Activated naive CD8-positive, alpha-beta T cell treated with anti-CD3 and anti-CD28 coated beads, Interleukin-2, amount 10 ng/mL, durations not matched to agents 7 days and 5 days (primary cell): Measurements from ENCODE around the gene STIMATE. TPM values are rescaled to one million over a fixed set of nuclear protein-coding genes. Genes with fewer than 3 reads are reported as not detected.

Source experiments
- ATAC-seq: fragments of 150-1000 bp; cut with Tn5 transposase; one replicate; pipeline ENCODE4 v1.10.0; 2021; ENCODE audit warnings: low read depth, moderate library complexity
- POLR2A ChIA-PET: fragments of 350-600 bp; sonication (Branson Sonifier 250); formaldehyde crosslinking; loops from one replicate; lab custom pipeline; 2021; ENCODE audit warnings: antibody characterized with exemption; lab: Charles Lee
- DNase-seq: peaks from one replicate; pipeline ENCODE4 v3.0.0; 2021
- H3K27ac Mint-ChIP-seq: one replicate; pipeline ENCODE4 v1.8.0; 2022; ENCODE audit warnings: mild to moderate bottlenecking, mixed read lengths
- H3K27me3 Mint-ChIP-seq: one replicate; pipeline ENCODE4 v1.8.0; 2022; ENCODE audit warnings: mild to moderate bottlenecking, moderate library complexity, mixed read lengths
- H3K36me3 Mint-ChIP-seq: one replicate; pipeline ENCODE4 v1.8.0; 2021; ENCODE audit warnings: mild to moderate bottlenecking, mixed read lengths
- H3K4me1 Mint-ChIP-seq: one replicate; pipeline ENCODE4 v1.8.0; 2021; ENCODE audit warnings: mixed read lengths
- H3K4me3 Mint-ChIP-seq: one replicate; pipeline ENCODE4 v1.8.0; 2022; ENCODE audit warnings: mild to moderate bottlenecking, moderate library complexity, mixed read lengths
- H3K9me3 Mint-ChIP-seq: one replicate; pipeline ENCODE4 v1.8.0; 2021; ENCODE audit warnings: mixed read lengths
- total RNA-seq, 2 experiments: library from RNA; stranded (reverse); gene quantifications; one replicate each; pipeline ENCODE4 v1.2.3, GENCODE V29; 2021

Gene STIMATE
- total RNA-seq, 2 experiments from 2014 or later = 38.5 to 39.1 TPM

- H3K9me3 Mint-ChIP-seq = no peaks in the 10 kb centered on the region
- POLR2A ChIA-PET = interaction anchor here (0.9 to 1.9 kb wide), 3 partner anchors 19 to 172 kb away, joined by 3 to 5 read pairs (median 4); no protein-coding TSS in a partner anchor
- peak overlapping the region; percentile 27 for H3K27ac Mint-ChIP-seq
- peaks cover 6% of the 10 kb centered on the region for H3K36me3 Mint-ChIP-seq
- DNase-seq (no peak), ATAC-seq (peak; percentile 36)
- H3K4me1 Mint-ChIP-seq = peaks cover 35% of the 10 kb centered on the region
- H3K27me3 Mint-ChIP-seq = no peaks in the 10 kb centered on the region
- H3K4me3 Mint-ChIP-seq = peak overlapping the region; percentile 41
Measured at GRCh38 chr3:52874160-52874701, 23.1 kb downstream of the STIMATE start.

- peaks cover 35% of the 10 kb centered on the region for H3K4me1 Mint-ChIP-seq
- DNase-seq = no peak
- no peak overlapping the region for H3K4me3 Mint-ChIP-seq
- POLR2A ChIA-PET = interaction anchor here (0.9 to 1.9 kb wide), 3 partner anchors 19 to 173 kb away, joined by 3 to 5 read pairs (median 4); no protein-coding TSS in a partner anchor
- peaks cover 5% of the 10 kb centered on the region for H3K36me3 Mint-ChIP-seq
- no peaks in the 10 kb centered on the region for H3K9me3 Mint-ChIP-seq
- no peak for ATAC-seq
- H3K27ac Mint-ChIP-seq = no peak overlapping the region
- no peaks in the 10 kb centered on the region for H3K27me3 Mint-ChIP-seq
Measured at GRCh38 chr3:52873433-52874159, 23.8 kb downstream of the STIMATE start.

GRCh38 chr3:52872245-52872644 lies 25.1 kb downstream of the STIMATE start:
- Mint-ChIP-seq H3K36me3 (peaks cover 11% of the 10 kb centered on the region), H3K27me3 (no peaks in the 10 kb centered on the region), H3K4me1 (peaks cover 35% of the 10 kb centered on the region), H3K9me3 (no peaks in the 10 kb centered on the region), H3K4me3 (no peak overlapping the region), H3K27ac (peak overlapping the region; percentile 2)
- ATAC-seq (no peak), DNase-seq (no peak)
- POLR2A ChIA-PET = no interaction called here

- peaks cover 13% of the 10 kb centered on the region for H3K36me3 Mint-ChIP-seq
- no peak for DNase-seq
- no peak for ATAC-seq
- peaks cover 35% of the 10 kb centered on the region for H3K4me1 Mint-ChIP-seq
- no peaks in the 10 kb centered on the region for H3K27me3 Mint-ChIP-seq
- no peak overlapping the region for H3K4me3 Mint-ChIP-seq
- peak overlapping the region; percentile 9 for H3K27ac Mint-ChIP-seq
- no peaks in the 10 kb centered on the region for H3K9me3 Mint-ChIP-seq
- POLR2A ChIA-PET = no interaction called here
Measured at GRCh38 chr3:52871761-52872160, 25.6 kb downstream of the STIMATE start.

- Mint-ChIP-seq H3K27me3 (no peaks in the 10 kb centered on the region), H3K9me3 (peaks cover 9% of the 10 kb centered on the region), H3K36me3 (peaks cover 23% of the 10 kb centered on the region), H3K4me3 (no peak overlapping the region), H3K4me1 (peaks cover 27% of the 10 kb centered on the region), H3K27ac (no peak overlapping the region)
- no peak for ATAC-seq
- DNase-seq = no peak
- POLR2A ChIA-PET = no interaction called here
Measured at GRCh38 chr3:52870471-52870870, 26.9 kb downstream of the STIMATE start.

- no peak overlapping the region for H3K4me3 Mint-ChIP-seq
Measured at GRCh38 chr3:52866427-52866826, 30.9 kb downstream of the STIMATE start.

GRCh38 chr3:52865994-52866393 lies 31.4 kb downstream of the STIMATE start:
- Mint-ChIP-seq H3K9me3 (peaks cover 20% of the 10 kb centered on the region), H3K27me3 (no peaks in the 10 kb centered on the region), H3K4me1 (peaks cover 3% of the 10 kb centered on the region), H3K27ac (no peak overlapping the region), H3K4me3 (no peak overlapping the region), H3K36me3 (peaks cover 47% of the 10 kb centered on the region)
- POLR2A ChIA-PET = no interaction called here
- ATAC-seq (no peak), DNase-seq (no peak)

More at GRCh38 chr3:52866427-52866826, 30.9 kb downstream of the STIMATE start:
- no peaks in the 10 kb centered on the region for H3K27me3 Mint-ChIP-seq
- POLR2A ChIA-PET = no interaction called here
- H3K36me3 Mint-ChIP-seq = peaks cover 47% of the 10 kb centered on the region
- H3K9me3 Mint-ChIP-seq = peaks cover 20% of the 10 kb centered on the region
- ATAC-seq (no peak), DNase-seq (no peak)
- H3K4me1 Mint-ChIP-seq = peaks cover 3% of the 10 kb centered on the region
- H3K27ac Mint-ChIP-seq = no peak overlapping the region

- POLR2A ChIA-PET = no interaction called here
- Mint-ChIP-seq H3K4me3 (no peak overlapping the region), H3K27ac (no peak overlapping the region), H3K4me1 (no peaks in the 10 kb centered on the region), H3K9me3 (peaks cover 12% of the 10 kb centered on the region), H3K36me3 (peaks cover 26% of the 10 kb centered on the region), H3K27me3 (no peaks in the 10 kb centered on the region)
- DNase-seq (no peak), ATAC-seq (no peak)
Measured at GRCh38 chr3:52860424-52860768, 37.0 kb downstream of the STIMATE start.

GRCh38 chr3:52859686-52860423 lies 37.5 kb downstream of the STIMATE start:
- Mint-ChIP-seq H3K4me1 (no peaks in the 10 kb centered on the region), H3K27ac (no peak overlapping the region), H3K4me3 (no peak overlapping the region), H3K9me3 (peaks cover 9% of the 10 kb centered on the region), H3K36me3 (peaks cover 23% of the 10 kb centered on the region), H3K27me3 (no peaks in the 10 kb centered on the region)
- POLR2A ChIA-PET = no interaction called here
- ATAC-seq (no peak), DNase-seq (no peak)

- POLR2A ChIA-PET = interaction anchor here (1.2 kb wide), 1 partner anchor 39 kb away, joined by 3 read pairs; the partner anchor contains the start of gene STIMATE
- DNase-seq = no peak
- no peak overlapping the region for H3K27ac Mint-ChIP-seq
- H3K4me1 Mint-ChIP-seq = no peaks in the 10 kb centered on the region
- no peaks in the 10 kb centered on the region for H3K9me3 Mint-ChIP-seq
- peaks cover 6% of the 10 kb centered on the region for H3K36me3 Mint-ChIP-seq
- no peak for ATAC-seq
- H3K4me3 Mint-ChIP-seq = no peak overlapping the region
- H3K27me3 Mint-ChIP-seq = no peaks in the 10 kb centered on the region
Measured at GRCh38 chr3:52857864-52858263, 39.5 kb downstream of the STIMATE start.

GRCh38 chr3:52857133-52857532 lies 40.2 kb downstream of the STIMATE start:
- peaks cover 4% of the 10 kb centered on the region for H3K36me3 Mint-ChIP-seq
- H3K27ac Mint-ChIP-seq = no peak overlapping the region
- H3K4me1 Mint-ChIP-seq = no peaks in the 10 kb centered on the region
- H3K27me3 Mint-ChIP-seq = no peaks in the 10 kb centered on the region
- DNase-seq (no peak), ATAC-seq (no peak)
- no peak overlapping the region for H3K4me3 Mint-ChIP-seq
- POLR2A ChIA-PET = no interaction called here
- H3K9me3 Mint-ChIP-seq = no peaks in the 10 kb centered on the region

GRCh38 chr3:52856666-52857065 lies 40.7 kb downstream of the STIMATE start:
- no peak overlapping the region for H3K4me3 Mint-ChIP-seq
- peaks cover 5% of the 10 kb centered on the region for H3K36me3 Mint-ChIP-seq
- H3K27me3 Mint-ChIP-seq = no peaks in the 10 kb centered on the region

GRCh38 chr3:52854013-52854412 lies 43.3 kb downstream of the STIMATE start:
- no peaks in the 10 kb centered on the region for H3K27me3 Mint-ChIP-seq
- no peaks in the 10 kb centered on the region for H3K4me1 Mint-ChIP-seq
- DNase-seq (no peak), ATAC-seq (no peak)
- no peaks in the 10 kb centered on the region for H3K9me3 Mint-ChIP-seq
- POLR2A ChIA-PET = no interaction called here
- H3K36me3 Mint-ChIP-seq = peaks cover 5% of the 10 kb centered on the region
- no peak overlapping the region for H3K4me3 Mint-ChIP-seq
- no peak overlapping the region for H3K27ac Mint-ChIP-seq

More at GRCh38 chr3:52856666-52857065, 40.7 kb downstream of the STIMATE start:
- H3K27ac Mint-ChIP-seq = no peak overlapping the region
- no peaks in the 10 kb centered on the region for H3K4me1 Mint-ChIP-seq
- POLR2A ChIA-PET = no interaction called here
- no peaks in the 10 kb centered on the region for H3K9me3 Mint-ChIP-seq
- no peak for DNase-seq
- no peak for ATAC-seq
